Panc1 (cell line): Measurements from ENCODE around the gene CCDC116. TPM values are rescaled to one million over a fixed set of nuclear protein-coding genes. Genes with fewer than 3 reads are reported as not detected.
A peak's percentile ranks its signal among the peaks of the same experiment; 100 is the strongest.

Experiments
- ATAC-seq: fragments of 200-7000 bp; cut with Tn5 transposase; 2 replicates; pipeline ENCODE4 v1.9.1; 2020; ENCODE audit warnings: mild to moderate bottlenecking, moderate library complexity
- BruUV-seq: library from RNA; stranded (reverse); fragments of 400-500 nt; replicated peaks from 2 replicates; lab custom pipeline; 2021; lab: Mats Ljungman, UMichigan
- CTCF ChIA-PET: fragments of 300-600 bp; sonication (Branson Sonifier 250); formaldehyde crosslinking; loops from one replicate; lab custom pipeline; 2022; ENCODE audit warnings: antibody characterized with exemption; lab: Charles Lee
- POLR2A ChIA-PET: fragments of 300-600 bp; sonication (Branson Sonifier 250); formaldehyde crosslinking; loops from one replicate; lab custom pipeline; 2022; ENCODE audit warnings: antibody characterized with exemption; lab: Charles Lee
- DNase-seq: peaks from one replicate; pipeline ENCODE4 v3.0.0-alpha.2; 2010; ENCODE audit warnings: low read depth, low spot score
- H3K27ac ChIP-seq: 2 replicates; pipeline ENCODE4 v1.5.1; 2011; ENCODE audit warnings: mild to moderate bottlenecking, low read length, inconsistent platforms
- H3K27me3 ChIP-seq: fragments of 200-500 bp; sonication (Bioruptor generic); 2 replicates; pipeline ENCODE4 v1.6.0; 2014; ENCODE audit warnings: low read length, inconsistent platforms; ENCODE audit not compliant: control insufficient read depth, insufficient read depth
- H3K36me3 ChIP-seq: fragments of 200-500 bp; sonication (Bioruptor generic); 2 replicates; pipeline ENCODE4 v1.5.1; 2014; ENCODE audit warnings: inconsistent platforms, mild to moderate bottlenecking, low read length, moderate library complexity; ENCODE audit not compliant: control insufficient read depth, insufficient read depth
- H3K4me1 ChIP-seq: 2 replicates; pipeline ENCODE4 v1.5.1; 2011; ENCODE audit warnings: inconsistent platforms, mild to moderate bottlenecking, low read length, moderate library complexity; ENCODE audit not compliant: control insufficient read depth, insufficient read depth
- H3K4me3 ChIP-seq, 2 experiments: 2 replicates each; pipeline ENCODE4 v1.5.1; 2011 to 2012; ENCODE audit warnings: low read depth in 2 of 2, low read length in 2 of 2, mild to moderate bottlenecking in 2 of 2, inconsistent platforms in 1 of 2, moderate library complexity in 1 of 2
- H3K9me3 ChIP-seq: fragments of 200-500 bp; sonication (Bioruptor generic); 2 replicates; pipeline ENCODE4 v1.5.1; 2014; ENCODE audit warnings: low read depth, mild to moderate bottlenecking, inconsistent platforms, low read length, moderate library complexity; ENCODE audit not compliant: control insufficient read depth, insufficient read depth
- POLR2AphosphoS5 ChIP-seq: IDR thresholded peaks from 2 replicates; pipeline ENCODE4 v1.6.1; 2012; ENCODE audit warnings: mild to moderate bottlenecking, low read depth, low read length, moderate library complexity
- SIN3A ChIP-seq: IDR thresholded peaks from 2 replicates; pipeline ENCODE4 v1.6.1; 2012; ENCODE audit warnings: low read depth, mild to moderate bottlenecking, low read length, moderate library complexity, borderline replicate concordance; ENCODE audit not compliant: insufficient read depth
- TCF7L2 ChIP-seq: IDR thresholded peaks from 2 replicates; pipeline ENCODE4 v1.6.1; 2011; ENCODE audit warnings: mild to moderate bottlenecking, low read depth, low read length, inconsistent platforms
- in situ Hi-C: cut with HindIII; loops from 2 replicates; pipeline ENCODE4 v1.10.0; 2016; ENCODE audit warnings: low sequenced_read_pairs, low pct_unique_long_range_greater_than_20kb
- intact Hi-C: fragments of 100-400 bp; cut with micrococcal nuclease; formaldehyde crosslinking; loops from one replicate; pipeline ENCODE4 v1.10.0; 2022; ENCODE audit not compliant: unreplicated experiment
- total RNA-seq: library from RNA; stranded (reverse); gene quantifications from one replicate; pipeline ENCODE4 v1.2.1, GENCODE V29; 2021; ENCODE audit not compliant: unreplicated experiment
- TF ChIP-seq, protein P1 (sequence below), 2 experiments: IDR thresholded peaks; 2 replicates each; pipeline ENCODE4 v1.6.1; 2011 to 2012; ENCODE audit warnings: low read depth in 2 of 2, control low read depth in 1 of 2, low read length in 1 of 2, mild to moderate bottlenecking in 1 of 2, moderate library complexity in 1 of 2; ENCODE audit not compliant: insufficient read depth in 1 of 2
- TF ChIP-seq, protein P2 (sequence below): fragments of 450-650 bp; IDR thresholded peaks from 2 replicates; pipeline ENCODE4 v1.5.1; 2017; ENCODE audit warnings: mild to moderate bottlenecking

CCDC116 gene
- total RNA-seq, 1 experiment from 2014 or later = not detected

DNA sequence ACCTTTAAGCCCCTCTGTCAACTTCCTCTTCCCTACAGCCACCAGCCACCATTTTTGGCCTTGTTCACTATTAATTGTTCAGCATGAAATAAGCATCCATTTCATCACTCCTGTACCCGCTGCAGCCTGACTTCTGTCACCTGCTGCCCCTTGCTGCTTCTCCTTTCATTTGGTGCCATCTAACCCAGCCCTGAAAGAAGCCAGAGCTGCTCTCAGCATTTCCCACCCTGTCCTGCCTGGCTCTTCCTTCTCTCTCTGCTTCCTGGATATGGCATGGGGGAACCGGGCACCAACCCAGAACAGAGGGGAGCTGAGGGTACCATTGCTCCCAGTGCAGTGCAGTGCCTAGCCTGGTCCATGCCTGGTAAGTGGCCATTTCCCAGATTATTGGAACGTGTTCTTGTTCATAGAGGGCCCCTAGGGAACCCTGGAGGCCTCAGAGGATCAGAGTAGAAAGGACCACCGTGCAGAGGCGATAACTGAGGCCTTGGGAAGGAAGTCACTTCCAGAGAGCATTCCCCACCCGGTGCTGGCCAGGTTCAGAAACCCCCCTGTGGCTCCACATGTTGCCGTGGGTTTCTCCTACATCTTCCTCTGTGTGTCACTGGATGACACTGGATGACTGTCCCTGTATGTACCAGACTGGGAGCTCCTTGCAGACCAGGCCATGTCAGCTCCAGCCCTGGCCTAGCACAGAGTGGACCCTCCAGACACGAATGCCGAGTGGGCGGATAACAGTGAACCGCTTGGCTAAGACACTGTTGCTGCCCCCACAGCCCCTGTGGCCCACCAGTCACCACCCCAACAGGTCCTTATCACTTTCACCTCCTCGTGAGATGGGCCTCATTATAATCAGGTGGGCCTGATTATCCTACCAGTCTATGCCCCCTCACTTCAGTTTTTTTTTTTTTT lies 7.4 kb upstream of the CCDC116 start:
- POLR2A ChIA-PET = no interaction called here
- intact Hi-C loops = no loop called here
- no peaks in the 10 kb centered on the region for H3K27me3 ChIP-seq
- no peaks in the 10 kb centered on the region; the same call in 1 of the 2 replicates for H3K36me3 ChIP-seq
- H3K27ac ChIP-seq = no peak overlapping the region
- H3K4me1 ChIP-seq = peaks cover 53% of the 10 kb centered on the region
- TF ChIP-seq, protein P1, sequence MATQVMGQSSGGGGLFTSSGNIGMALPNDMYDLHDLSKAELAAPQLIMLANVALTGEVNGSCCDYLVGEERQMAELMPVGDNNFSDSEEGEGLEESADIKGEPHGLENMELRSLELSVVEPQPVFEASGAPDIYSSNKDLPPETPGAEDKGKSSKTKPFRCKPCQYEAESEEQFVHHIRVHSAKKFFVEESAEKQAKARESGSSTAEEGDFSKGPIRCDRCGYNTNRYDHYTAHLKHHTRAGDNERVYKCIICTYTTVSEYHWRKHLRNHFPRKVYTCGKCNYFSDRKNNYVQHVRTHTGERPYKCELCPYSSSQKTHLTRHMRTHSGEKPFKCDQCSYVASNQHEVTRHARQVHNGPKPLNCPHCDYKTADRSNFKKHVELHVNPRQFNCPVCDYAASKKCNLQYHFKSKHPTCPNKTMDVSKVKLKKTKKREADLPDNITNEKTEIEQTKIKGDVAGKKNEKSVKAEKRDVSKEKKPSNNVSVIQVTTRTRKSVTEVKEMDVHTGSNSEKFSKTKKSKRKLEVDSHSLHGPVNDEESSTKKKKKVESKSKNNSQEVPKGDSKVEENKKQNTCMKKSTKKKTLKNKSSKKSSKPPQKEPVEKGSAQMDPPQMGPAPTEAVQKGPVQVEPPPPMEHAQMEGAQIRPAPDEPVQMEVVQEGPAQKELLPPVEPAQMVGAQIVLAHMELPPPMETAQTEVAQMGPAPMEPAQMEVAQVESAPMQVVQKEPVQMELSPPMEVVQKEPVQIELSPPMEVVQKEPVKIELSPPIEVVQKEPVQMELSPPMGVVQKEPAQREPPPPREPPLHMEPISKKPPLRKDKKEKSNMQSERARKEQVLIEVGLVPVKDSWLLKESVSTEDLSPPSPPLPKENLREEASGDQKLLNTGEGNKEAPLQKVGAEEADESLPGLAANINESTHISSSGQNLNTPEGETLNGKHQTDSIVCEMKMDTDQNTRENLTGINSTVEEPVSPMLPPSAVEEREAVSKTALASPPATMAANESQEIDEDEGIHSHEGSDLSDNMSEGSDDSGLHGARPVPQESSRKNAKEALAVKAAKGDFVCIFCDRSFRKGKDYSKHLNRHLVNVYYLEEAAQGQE (IDR thresholded peaks at IDR 0.05; ENCODE audit: insufficient read depth in 1 of 2, low read depth in 2 of 2, low read length in 1 of 2) = no peak
- TF ChIP-seq SIN3A = no peak
- TF ChIP-seq, protein P2, sequence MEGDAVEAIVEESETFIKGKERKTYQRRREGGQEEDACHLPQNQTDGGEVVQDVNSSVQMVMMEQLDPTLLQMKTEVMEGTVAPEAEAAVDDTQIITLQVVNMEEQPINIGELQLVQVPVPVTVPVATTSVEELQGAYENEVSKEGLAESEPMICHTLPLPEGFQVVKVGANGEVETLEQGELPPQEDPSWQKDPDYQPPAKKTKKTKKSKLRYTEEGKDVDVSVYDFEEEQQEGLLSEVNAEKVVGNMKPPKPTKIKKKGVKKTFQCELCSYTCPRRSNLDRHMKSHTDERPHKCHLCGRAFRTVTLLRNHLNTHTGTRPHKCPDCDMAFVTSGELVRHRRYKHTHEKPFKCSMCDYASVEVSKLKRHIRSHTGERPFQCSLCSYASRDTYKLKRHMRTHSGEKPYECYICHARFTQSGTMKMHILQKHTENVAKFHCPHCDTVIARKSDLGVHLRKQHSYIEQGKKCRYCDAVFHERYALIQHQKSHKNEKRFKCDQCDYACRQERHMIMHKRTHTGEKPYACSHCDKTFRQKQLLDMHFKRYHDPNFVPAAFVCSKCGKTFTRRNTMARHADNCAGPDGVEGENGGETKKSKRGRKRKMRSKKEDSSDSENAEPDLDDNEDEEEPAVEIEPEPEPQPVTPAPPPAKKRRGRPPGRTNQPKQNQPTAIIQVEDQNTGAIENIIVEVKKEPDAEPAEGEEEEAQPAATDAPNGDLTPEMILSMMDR = no peak
- TF ChIP-seq POLR2AphosphoS5 = no peak
- no peak for TF ChIP-seq TCF7L2
- no TSS peak for BruUV-seq
- DNase-seq = no peak
- H3K4me3 ChIP-seq = no peak overlapping the region
- CTCF ChIA-PET = interaction anchor here (1.4 kb wide), 1 partner anchor 16 kb away, joined by 4 read pairs; no protein-coding TSS in a partner anchor
- H3K9me3 ChIP-seq = no peaks in the 10 kb centered on the region
- ATAC-seq = no peak
- in situ Hi-C loops = no loop called here

DNA sequence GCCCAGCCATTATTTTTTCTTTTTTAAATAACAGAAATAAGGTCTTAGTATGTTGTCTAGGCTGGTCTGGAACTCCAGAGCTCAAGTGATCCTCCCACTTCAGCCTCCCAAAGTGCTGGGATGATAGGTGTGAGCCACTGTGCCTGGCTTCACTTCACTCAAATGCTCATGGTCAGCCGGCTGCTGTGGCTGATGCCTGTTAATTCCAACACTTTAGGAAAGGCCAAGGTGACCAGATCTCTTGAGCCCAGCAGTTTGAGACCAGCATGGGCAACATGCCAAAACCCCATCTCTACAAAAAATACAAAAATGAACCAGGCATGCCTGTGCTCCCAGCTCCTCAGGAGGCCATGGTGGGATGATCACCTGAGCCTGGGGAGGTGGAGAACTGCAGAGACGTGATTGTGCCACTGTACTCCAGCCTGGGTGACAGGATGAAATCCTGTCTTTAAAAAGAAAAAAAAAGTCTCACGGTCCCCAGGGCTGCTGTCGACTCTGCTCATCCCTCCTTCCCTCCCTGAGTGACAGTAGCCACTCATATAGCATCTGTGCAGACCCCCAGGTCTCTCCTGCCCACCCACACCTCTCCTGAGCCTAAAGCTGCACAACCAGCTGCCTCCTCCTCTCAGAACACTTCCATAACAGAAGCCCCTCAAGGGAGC lies 6.4 kb upstream of the CCDC116 start:
- intact Hi-C loops = no loop called here
- in situ Hi-C loops = no loop called here
- no peak for ATAC-seq
- H3K4me1 ChIP-seq = peaks cover 43% of the 10 kb centered on the region
- POLR2A ChIA-PET = interaction anchor here (0.6 kb wide), 3 partner anchors 54 to 345 kb away, joined by 3 to 8 read pairs (median 8); no protein-coding TSS in a partner anchor
- H3K27ac ChIP-seq = no peak overlapping the region
- BruUV-seq = no TSS peak
- no peaks in the 10 kb centered on the region; the same call in 1 of the 2 replicates for H3K36me3 ChIP-seq
- TF ChIP-seq, protein P1 (IDR thresholded peaks at IDR 0.05; ENCODE audit: insufficient read depth in 1 of 2, low read depth in 2 of 2, low read length in 1 of 2) = no peak
- peak; percentile 17; the same call in 1 of the 2 replicates for TF ChIP-seq POLR2AphosphoS5
- no peaks in the 10 kb centered on the region for H3K27me3 ChIP-seq
- no peaks in the 10 kb centered on the region for H3K9me3 ChIP-seq
- no peak for DNase-seq
- no peak overlapping the region for H3K4me3 ChIP-seq
- CTCF ChIA-PET = no interaction called here
